Stromal cell of bone marrow (primary cell): ENCODE results near the gene C1orf115.
A peak's percentile ranks its signal among the peaks of the same experiment; 100 is the strongest.
"Not testable (repeated sequence)": the region's sequence is repeated elsewhere in the genome, so short reads cannot be mapped to it uniquely, and the experiment has no call there.

Source experiments
- DNase-seq: peaks from one replicate; pipeline ENCODE4 v3.0.0-alpha.2; 2012; ENCODE audit warnings: low read depth

The C1orf115 gene

DNA sequence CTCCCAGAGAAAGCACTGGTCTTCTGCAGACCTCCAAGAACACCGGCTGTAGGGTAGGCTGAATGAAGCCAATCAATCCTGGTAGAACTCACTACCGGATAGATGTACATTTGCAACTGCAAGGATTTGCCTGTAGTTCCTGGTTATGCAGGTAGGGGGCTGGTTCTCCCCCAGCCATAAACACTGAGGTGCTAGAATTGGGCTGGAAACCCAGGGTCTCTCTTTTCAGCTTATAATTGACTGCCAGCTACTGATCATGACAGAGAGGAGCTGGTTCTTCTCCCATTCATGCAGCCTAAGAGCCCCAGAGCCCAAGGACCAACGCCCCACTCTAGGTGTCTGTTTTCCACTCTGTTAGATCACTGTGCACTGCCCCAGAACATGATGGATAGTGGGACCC lies 36.5 kb downstream of the C1orf115 start:
- DNase-seq: no peak

DNA sequence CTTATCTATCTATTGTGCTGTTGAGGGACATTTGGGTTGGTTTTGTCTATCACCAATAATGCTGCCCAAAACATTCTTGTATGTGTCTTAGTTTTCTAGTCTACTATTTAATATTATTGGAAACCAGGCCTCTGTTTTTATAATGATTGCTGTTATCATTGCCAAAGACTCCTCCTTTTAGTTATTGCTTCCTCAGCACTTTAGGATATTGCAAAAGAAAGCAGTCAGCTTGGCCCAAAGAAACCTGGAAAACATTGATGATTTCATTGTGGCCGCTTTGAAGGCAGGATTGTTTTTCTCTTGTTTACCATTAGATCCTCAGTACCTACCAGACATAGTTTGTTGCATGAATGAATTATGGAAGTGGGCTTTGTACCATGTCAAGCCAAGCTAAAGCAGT lies 37.4 kb downstream of the C1orf115 start:
- DNase-seq: no peak

DNA sequence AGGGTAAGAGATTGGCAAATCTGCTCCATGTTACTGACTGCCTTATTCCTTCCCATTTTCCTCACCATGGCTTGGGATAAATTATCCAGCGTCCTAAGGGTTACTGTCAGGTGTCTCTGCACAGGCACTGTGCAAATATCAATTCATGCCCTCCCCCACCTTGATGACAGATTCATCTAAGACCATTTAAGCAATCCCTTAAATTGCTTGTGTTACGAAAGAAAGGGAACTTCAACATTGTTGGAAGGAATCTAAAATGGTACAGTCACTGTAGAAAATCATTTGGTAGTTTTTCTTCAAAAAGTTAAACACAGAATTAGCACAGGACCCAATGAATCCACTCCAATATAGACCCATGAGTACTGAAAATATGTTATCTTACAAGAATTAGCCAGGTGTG lies 40.3 kb downstream of the C1orf115 start:
- no peak for DNase-seq

DNA sequence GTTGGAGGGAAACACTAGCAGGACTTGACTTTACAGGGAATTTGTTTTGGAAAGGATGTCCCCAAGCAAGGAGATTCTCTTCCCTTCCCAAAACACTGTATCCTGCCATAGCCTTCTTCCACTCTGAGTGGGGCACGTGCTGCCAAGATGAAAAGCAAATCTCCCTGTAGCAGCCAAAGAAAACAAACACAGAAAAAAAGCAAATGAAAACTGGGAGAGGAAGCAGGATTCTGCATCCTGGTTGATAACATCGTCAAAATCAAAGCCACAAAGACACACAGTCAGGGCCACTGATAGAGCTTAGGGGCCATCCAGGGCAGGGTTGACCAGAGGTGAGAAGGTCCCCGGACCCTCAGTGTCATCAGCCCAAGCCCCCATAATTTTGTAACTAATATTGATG lies 42.0 kb downstream of the C1orf115 start:
- no peak for DNase-seq

DNA sequence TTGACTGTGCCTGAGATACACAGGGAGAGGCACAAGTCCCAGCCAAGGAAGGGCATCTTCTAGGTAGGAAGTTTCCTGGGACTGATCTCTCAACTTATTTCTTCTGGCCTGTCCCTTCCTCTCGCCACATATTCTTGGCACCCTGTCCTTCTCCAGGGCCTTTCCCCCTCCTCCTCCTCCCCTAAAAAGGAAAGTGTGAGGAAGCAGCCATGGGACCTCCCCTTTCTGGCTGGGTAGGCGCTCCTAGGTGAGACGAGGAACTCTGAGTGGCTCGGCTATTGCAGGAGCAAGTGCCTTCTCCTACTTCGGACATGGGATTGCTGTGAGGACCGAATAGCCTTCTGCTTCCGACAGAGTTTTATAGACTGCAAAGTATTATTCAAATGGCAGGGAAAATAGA lies 42.5 kb downstream of the C1orf115 start:
- no peak for DNase-seq

DNA sequence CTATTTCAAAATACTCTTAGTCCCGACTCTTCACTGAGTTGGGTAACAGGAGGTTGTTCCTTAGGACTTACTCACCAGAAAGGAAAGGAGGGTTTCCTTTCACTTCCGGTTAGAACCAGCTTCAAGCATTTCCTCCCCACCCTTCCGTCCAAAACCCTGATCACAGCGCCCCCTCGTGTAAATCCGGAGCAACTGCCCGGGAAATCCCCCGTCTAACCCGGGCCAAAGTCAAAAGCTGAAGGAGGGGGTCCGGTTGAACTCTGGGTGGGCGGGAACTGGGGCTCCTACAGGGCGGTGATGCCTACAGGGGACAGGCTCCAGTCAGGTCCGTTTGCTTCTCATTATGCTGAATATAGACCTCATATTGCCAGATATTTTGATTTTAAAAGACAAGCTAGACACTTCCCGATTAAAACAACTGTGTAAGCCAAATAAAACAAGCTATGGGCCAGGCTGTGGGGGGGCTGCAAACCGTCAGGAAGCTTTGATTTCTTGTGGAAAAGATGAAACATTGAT lies 43.0 kb downstream of the C1orf115 start:
- DNase-seq: peak; percentile 86

DNA sequence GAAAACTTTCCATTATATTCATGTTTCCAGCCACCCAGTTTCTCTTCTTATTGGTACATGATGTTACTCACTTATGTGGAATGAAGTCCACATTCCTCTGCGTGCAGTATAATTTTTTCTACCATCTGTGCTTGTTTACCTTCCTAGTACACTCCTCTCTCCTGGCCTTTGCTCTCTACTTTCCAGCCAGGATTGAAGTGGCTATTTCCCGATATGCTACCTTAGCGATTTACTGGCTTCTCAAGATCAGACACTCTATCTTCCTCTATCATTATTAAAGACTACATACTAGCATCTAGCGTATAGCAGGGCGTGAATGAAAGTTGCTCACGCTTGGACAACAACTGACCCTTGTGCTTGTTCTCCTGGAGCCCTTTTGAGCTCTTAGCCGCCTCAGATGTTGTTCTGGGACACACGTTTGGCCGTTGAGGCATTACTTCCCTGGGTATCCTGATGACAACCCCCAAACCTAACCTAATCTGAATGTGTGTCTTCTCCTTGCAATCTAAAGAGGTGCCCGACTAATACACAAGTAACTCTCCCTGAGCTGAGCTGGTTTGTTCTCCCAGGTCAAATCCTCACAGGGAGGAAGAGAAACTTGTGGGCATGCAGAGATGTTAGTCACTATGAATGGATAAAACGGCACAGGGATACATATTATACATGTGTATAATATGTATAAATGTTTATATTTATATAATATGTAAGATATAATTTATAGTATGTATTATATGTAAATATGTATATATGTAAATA lies 44.6 kb downstream of the C1orf115 start:
- peak; percentile 18 for DNase-seq

DNA sequence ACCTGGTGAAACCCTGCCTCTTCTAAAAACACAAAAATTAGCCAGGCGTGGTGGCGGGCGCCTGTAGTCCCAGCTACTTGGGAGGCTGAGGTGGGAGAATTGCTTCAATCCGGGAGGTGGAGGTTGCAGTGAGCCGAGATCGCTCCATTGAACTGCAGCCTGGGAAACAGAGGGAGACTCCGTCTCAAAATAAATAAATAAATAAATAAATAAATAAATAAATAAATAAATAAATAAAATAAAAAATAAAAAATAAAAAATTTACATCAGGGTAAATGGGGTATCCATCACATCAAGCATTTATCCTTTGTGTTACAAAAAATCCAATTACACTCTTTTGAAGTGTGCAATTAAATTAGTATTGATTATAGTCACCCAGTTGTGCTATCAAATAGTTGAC lies 46.1 kb downstream of the C1orf115 start:
- not testable (repeated sequence) for DNase-seq

DNA sequence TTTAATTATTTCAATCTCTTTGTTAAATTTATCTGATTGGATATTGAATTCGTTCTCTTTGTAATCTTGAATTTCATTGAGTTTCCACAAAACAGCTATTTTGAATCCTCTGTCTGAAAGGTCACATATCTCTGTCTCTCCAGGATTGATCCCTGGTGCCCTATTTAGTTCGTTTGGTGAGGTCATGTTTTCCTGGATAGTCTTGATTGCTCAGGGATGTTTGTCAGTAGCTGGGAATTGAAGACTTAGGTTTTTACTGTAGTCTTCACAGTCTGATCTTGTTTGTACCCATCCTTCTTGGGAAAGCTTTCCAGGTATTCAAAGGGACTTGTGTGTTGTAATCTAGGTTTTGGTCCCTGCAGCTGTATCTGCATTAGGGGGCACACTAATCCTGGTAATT lies 51.2 kb downstream of the C1orf115 start:
- no peak for DNase-seq

DNA sequence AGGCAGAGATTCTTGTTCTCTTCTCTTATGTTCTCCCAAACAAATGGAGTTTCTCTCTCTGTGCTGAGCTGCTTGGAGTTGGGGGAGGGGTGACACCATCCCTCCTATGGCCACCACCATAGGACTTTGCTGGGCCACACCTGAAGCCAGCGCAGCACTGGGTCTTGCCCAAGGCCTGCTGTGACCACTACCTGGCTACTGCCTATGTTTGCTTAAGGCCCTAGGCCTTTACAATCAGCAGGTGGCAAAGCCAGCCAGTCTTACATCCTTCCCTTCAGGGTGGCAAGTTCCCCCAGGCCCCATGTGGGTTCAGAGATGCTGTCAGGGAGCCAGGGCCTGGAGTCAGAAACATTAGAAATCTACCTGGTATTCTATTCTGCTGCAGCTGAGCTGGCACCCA lies 51.7 kb downstream of the C1orf115 start:
- no peak for DNase-seq

DNA sequence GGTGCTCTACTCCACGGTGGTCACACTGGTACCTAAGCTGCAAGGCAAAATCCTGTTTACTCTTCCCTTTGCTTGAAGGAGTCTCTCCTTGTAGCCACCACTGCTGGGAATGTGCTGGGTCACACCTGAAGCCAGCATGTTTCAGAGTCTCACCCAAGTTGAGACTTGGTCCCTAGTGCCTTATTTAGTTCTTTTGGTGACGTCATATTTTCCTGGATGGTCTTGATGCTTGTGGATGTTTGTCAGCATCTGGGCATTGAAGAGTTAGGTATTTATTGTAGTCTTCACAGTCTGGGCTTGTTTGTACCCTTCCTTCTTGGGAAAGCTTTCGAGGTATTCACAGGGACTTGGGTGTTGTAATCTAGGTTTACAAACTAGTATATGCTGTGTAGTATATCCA lies 52.4 kb downstream of the C1orf115 start:
- DNase-seq: no peak

DNA sequence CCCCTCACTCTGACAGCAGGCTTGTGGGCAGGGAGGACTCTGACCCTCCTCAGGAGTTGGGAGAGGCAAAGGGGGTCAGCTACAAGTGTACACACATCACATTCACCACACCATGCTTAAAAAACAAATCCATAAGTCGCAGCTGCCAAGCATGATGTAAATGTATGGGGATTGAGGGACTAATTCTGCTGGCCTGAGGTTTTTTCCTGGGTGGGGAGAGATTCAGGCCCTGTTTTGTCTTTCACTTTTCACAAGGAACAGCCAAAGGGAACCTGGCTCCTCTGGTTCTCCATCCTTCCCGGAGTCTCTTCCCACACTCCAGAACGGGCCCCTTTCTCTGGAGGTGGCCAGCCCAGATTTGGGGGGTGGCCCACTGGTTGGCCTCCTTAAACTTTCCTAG lies 56.7 kb downstream of the C1orf115 start:
- no peak for DNase-seq

DNA sequence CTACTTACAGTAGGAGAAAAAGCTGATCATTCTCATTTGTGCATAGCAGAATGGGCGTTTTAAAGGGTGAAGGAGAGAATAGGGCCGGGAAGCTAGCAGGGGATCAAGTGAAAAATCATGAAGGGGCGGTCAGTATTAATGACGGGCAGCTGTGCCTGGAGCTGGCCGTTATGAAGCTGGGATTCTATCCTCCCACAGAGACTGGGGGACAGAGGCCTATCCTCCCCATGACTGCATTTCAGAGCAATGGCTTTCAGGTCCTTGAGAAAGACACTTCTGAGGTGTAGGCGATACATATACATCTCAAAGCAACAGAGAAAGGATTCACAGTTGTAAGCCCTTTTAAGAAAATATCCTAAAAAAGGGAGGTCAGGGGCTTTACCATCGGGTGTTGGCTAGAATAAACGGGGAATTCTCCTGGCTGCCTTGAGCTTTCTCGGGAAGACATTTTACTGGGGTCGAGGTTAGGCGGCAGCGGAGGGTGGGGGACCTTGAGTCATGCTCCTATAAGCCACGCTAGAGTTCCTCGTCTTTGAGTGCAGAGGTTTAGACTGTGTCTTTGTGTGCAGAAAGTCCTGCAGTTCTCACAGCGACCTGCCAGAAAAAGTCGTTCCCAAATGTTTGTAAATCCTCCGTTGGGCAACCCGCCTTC lies 57.4 kb downstream of the C1orf115 start:
- no peak for DNase-seq

DNA sequence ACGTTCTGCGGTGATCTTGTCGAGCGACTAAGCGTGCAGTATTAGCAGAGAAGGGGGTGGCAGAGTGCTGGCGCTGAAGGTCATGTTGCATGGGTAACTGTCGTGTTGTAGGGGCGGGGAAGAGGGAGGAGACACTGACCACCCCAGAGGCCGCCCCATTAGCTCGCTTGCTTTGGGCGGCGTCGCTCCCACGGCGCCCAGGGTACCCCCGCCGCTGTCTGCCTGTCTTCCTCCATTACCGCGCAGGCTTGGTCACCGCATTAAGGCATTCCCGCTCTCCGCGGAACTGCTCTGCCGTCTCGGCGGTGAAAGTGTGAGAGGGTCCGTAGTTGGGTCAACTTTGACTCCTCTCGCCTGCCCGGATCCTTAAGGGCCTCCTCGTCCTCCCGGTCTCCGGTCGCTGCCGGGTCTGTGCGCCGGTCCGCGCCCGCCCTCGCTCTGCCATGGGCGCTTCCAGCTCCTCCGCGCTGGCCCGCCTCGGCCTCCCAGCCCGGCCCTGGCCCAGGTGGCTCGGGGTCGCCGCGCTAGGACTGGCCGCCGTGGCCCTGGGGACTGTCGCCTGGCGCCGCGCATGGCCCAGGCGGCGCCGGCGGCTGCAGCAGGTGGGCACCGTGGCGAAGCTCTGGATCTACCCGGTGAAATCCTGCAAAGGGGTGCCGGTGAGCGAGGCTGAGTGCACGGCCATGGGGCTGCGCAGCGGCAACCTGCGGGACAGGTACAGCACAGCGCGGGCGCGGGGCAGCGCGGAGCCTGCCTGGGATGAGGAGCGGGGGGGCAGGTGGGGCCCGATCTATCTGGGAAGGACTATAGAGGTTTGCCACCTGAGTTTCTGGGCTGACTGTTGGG lies 58.1 kb downstream of the C1orf115 start, which contains the start of gene MTARC2:
Gene MTARC2 (plus strand): TSS at position 234 of the 846 bp plus-strand sequence. CDS start 210 bp downstream, at position 444.
- peak; percentile 44 for DNase-seq
